ENCODE data around the gene RMC1. TPM values are rescaled to one million over a fixed set of nuclear protein-coding genes. Genes with fewer than 3 reads are reported as not detected.

RMC1 gene
- total RNA-seq, 1 experiment from 2014 or later, result 38.4 TPM

- ATAC-seq, result no peak
- ChIA-PET CTCF (no interaction called here), RAD21 (ENCODE audit: low non-redundant PET in 1 of 2, low total read pairs in 2 of 2, uncharacterized antibody in 2 of 2, unreplicated experiment in 2 of 2) (no interaction called here), POLR2A (no interaction called here)
- no peak overlapping the region for H3K4me3 ChIP-seq (replicated peaks in 1 of 2; ENCODE audit: low read depth in 1 of 2, low read length in 2 of 2)
- intact Hi-C loops (cut with micrococcal nuclease), result no loop called here
- no peak overlapping the region for H3K9ac ChIP-seq (ENCODE audit: low read length)
- H3K4me1 ChIP-seq (ENCODE audit: control insufficient read depth in 1 of 2, insufficient read depth in 2 of 2, low read length in 2 of 2), result peaks cover 0 to 7% of the 10 kb centered on the region in 2 experiments; a peak in 2 of 4 replicates
- H4K20me1 ChIP-seq (ENCODE audit: insufficient read depth), result no peaks in the 10 kb centered on the region
- DNase-seq (ENCODE audit: low read depth, low spot score), result no peak
- H2AFZ ChIP-seq (ENCODE audit: low read depth, low read length, poor library complexity, severe bottlenecking), result no peak overlapping the region
- H3K79me2 ChIP-seq (ENCODE audit: insufficient read depth, low read length), result peaks cover 9% of the 10 kb centered on the region; the same call in 1 of the 2 replicates
- H3K9me3 ChIP-seq (ENCODE audit: control insufficient read depth in 1 of 2, insufficient read depth in 1 of 2, low read depth in 1 of 2, low read length in 2 of 2), result no peaks in the 10 kb centered on the region
- H3K27me3 ChIP-seq (ENCODE audit: insufficient read depth, low read length), result no peaks in the 10 kb centered on the region
- no TSS peak for BruUV-seq (replicated peaks)
- TF ChIP-seq SP1 (IDR thresholded peaks at IDR 0.05; ENCODE audit: low read depth) (no peak), EZH2 (IDR thresholded peaks at IDR 0.05) (no peak), SRF (IDR thresholded peaks at IDR 0.05; ENCODE audit: low read depth) (no peak), RAD21 (IDR thresholded peaks at IDR 0.05; ENCODE audit: low read depth) (no peak), YY1 (IDR thresholded peaks at IDR 0.05; ENCODE audit: extremely low read depth, insufficient replicate concordance, low read depth, low read length) (no peak), CEBPB (IDR thresholded peaks at IDR 0.05; ENCODE audit: low read depth) (no peak), SIN3A (IDR thresholded peaks at IDR 0.05; ENCODE audit: low read depth) (no peak), TCF7L2 (IDR thresholded peaks at IDR 0.05; ENCODE audit: borderline replicate concordance, extremely low read depth, insufficient read depth, insufficient read length) (no peak), POLR2AphosphoS5 (IDR thresholded peaks at IDR 0.05; ENCODE audit: low read depth, low read length) (no peak), CBX3 (IDR thresholded peaks at IDR 0.05; ENCODE audit: low read depth) (no peak), ELF1 (IDR thresholded peaks at IDR 0.05; ENCODE audit: borderline replicate concordance, low read depth) (no peak), CTCF (IDR thresholded peaks at IDR 0.05 in 2 of 3, conservative IDR thresholded peaks at IDR 0.05 in 1 of 3; ENCODE audit: borderline replicate concordance in 1 of 3, insufficient read depth in 1 of 3, low read depth in 2 of 3, low read length in 2 of 3) (no peak), JUND (IDR thresholded peaks at IDR 0.05) (no peak), EZH2phosphoT487 (IDR thresholded peaks at IDR 0.05; ENCODE audit: borderline replicate concordance) (no peak), ZFX (IDR thresholded peaks at IDR 0.05) (no peak), MAX (IDR thresholded peaks at IDR 0.05) (no peak)
- TF ChIP-seq, protein P1, sequence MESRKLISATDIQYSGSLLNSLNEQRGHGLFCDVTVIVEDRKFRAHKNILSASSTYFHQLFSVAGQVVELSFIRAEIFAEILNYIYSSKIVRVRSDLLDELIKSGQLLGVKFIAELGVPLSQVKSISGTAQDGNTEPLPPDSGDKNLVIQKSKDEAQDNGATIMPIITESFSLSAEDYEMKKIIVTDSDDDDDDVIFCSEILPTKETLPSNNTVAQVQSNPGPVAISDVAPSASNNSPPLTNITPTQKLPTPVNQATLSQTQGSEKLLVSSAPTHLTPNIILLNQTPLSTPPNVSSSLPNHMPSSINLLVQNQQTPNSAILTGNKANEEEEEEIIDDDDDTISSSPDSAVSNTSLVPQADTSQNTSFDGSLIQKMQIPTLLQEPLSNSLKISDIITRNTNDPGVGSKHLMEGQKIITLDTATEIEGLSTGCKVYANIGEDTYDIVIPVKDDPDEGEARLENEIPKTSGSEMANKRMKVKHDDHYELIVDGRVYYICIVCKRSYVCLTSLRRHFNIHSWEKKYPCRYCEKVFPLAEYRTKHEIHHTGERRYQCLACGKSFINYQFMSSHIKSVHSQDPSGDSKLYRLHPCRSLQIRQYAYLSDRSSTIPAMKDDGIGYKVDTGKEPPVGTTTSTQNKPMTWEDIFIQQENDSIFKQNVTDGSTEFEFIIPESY (IDR thresholded peaks at IDR 0.05; ENCODE audit: extremely low read depth, insufficient replicate concordance, low read length), result no peak
- TF ChIP-seq, protein P2, sequence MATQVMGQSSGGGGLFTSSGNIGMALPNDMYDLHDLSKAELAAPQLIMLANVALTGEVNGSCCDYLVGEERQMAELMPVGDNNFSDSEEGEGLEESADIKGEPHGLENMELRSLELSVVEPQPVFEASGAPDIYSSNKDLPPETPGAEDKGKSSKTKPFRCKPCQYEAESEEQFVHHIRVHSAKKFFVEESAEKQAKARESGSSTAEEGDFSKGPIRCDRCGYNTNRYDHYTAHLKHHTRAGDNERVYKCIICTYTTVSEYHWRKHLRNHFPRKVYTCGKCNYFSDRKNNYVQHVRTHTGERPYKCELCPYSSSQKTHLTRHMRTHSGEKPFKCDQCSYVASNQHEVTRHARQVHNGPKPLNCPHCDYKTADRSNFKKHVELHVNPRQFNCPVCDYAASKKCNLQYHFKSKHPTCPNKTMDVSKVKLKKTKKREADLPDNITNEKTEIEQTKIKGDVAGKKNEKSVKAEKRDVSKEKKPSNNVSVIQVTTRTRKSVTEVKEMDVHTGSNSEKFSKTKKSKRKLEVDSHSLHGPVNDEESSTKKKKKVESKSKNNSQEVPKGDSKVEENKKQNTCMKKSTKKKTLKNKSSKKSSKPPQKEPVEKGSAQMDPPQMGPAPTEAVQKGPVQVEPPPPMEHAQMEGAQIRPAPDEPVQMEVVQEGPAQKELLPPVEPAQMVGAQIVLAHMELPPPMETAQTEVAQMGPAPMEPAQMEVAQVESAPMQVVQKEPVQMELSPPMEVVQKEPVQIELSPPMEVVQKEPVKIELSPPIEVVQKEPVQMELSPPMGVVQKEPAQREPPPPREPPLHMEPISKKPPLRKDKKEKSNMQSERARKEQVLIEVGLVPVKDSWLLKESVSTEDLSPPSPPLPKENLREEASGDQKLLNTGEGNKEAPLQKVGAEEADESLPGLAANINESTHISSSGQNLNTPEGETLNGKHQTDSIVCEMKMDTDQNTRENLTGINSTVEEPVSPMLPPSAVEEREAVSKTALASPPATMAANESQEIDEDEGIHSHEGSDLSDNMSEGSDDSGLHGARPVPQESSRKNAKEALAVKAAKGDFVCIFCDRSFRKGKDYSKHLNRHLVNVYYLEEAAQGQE (IDR thresholded peaks at IDR 0.05; ENCODE audit: low read depth), result no peak
- TF ChIP-seq, protein P3, sequence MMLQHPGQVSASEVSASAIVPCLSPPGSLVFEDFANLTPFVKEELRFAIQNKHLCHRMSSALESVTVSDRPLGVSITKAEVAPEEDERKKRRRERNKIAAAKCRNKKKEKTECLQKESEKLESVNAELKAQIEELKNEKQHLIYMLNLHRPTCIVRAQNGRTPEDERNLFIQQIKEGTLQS (IDR thresholded peaks at IDR 0.05), result no peak
- no peak overlapping the region for H3K4me2 ChIP-seq (ENCODE audit: low read length)
- no peaks in the 10 kb centered on the region for H3K9me2 ChIP-seq (ENCODE audit: insufficient read depth)
- H3K27ac ChIP-seq (ENCODE audit: low read depth, low read length), result no peak overlapping the region
- peaks cover 19 to 32% of the 10 kb centered on the region in 2 experiments for H3K36me3 ChIP-seq (ENCODE audit: control insufficient read depth in 1 of 2, insufficient read depth in 2 of 2, low read length in 2 of 2)
Measured at GRCh38 chr18:23572570-23572969, 69.3 kb downstream of the RMC1 start.

Measured in HCT116 (cell line).